CD14-positive monocyte (primary cell): ENCODE data around the gene RABGAP1. TPM values are rescaled to one million over a fixed set of nuclear protein-coding genes. Genes with fewer than 3 reads are reported as not detected.
A peak's percentile ranks its signal among the peaks of the same experiment; 100 is the strongest.

ENCODE experiments used
- DNase-seq, 3 donors: peaks; one replicate each; pipeline ENCODE4 v3.0.0-alpha.2; 2011 to 2022
- H2AFZ ChIP-seq: 2 replicates; pipeline ENCODE4 v1.6.0; 2012; ENCODE audit warnings: mild to moderate bottlenecking, low read depth, low read length, inconsistent platforms; ENCODE audit not compliant: insufficient read depth, poor library complexity, severe bottlenecking
- H3K27ac ChIP-seq, 2 donors: 1 replicate in 1 of 2; 2 replicates in 1 of 2; pipeline ENCODE4 v1.5.1; 2012 to 2013; ENCODE audit warnings: low read length in 2 of 2, control low read depth in 1 of 2, inconsistent platforms in 1 of 2, low read depth in 1 of 2, mild to moderate bottlenecking in 1 of 2
- H3K27me3 ChIP-seq, 2 donors: one replicate each; pipeline versions ENCODE4 v1.6.0 to v1.6.1; 2011 to 2013; ENCODE audit warnings: low read length in 2 of 2; ENCODE audit not compliant: control insufficient read depth in 2 of 2, insufficient read depth in 2 of 2
- H3K36me3 ChIP-seq, 2 donors: replicated peaks in 1 of 2; 1 replicate in 1 of 2; 2 replicates in 1 of 2; pipeline versions ENCODE4 v1.5.1 to v1.6.1; 2012 to 2013; ENCODE audit warnings: low read length in 2 of 2, control low read depth in 1 of 2, inconsistent platforms in 1 of 2, mild to moderate bottlenecking in 1 of 2; ENCODE audit not compliant: insufficient read depth in 2 of 2, control insufficient read depth in 1 of 2
- H3K4me1 ChIP-seq, 2 donors: 1 replicate in 1 of 2; 2 replicates in 1 of 2; pipeline versions ENCODE4 v1.5.1 to v1.6.1; 2012 to 2013; ENCODE audit warnings: low read length in 2 of 2, control low read depth in 1 of 2, inconsistent platforms in 1 of 2, mild to moderate bottlenecking in 1 of 2, moderate library complexity in 1 of 2; ENCODE audit not compliant: insufficient read depth in 2 of 2, control insufficient read depth in 1 of 2
- H3K4me2 ChIP-seq: replicated peaks from 2 replicates; pipeline ENCODE3; 2012; ENCODE audit warnings: low read length, moderate library complexity, mild to moderate bottlenecking; ENCODE audit not compliant: poor library complexity, severe bottlenecking; ENCODE audit errors: extremely low read depth
- H3K4me3 ChIP-seq, 3 experiments: fragments of 200-600 bp in 1 of 3; sonication (generic) in 1 of 3; replicated peaks in 1 of 3; 1 replicate in 2 of 3; 2 replicates in 1 of 3; pipeline ENCODE4 v1.5.1; 2011 to 2013; ENCODE audit warnings: low read length in 3 of 3, mild to moderate bottlenecking in 3 of 3, control low read depth in 2 of 3, low read depth in 2 of 3, inconsistent platforms in 1 of 3, moderate library complexity in 1 of 3
- H3K79me2 ChIP-seq: 2 replicates; pipeline ENCODE4 v1.6.0; 2012; ENCODE audit warnings: mild to moderate bottlenecking, control low read depth, inconsistent platforms, low read length, moderate library complexity; ENCODE audit not compliant: insufficient read depth
- H3K9ac ChIP-seq: 2 replicates; pipeline ENCODE4 v1.6.0; 2017; ENCODE audit warnings: low read length, mild to moderate bottlenecking; ENCODE audit not compliant: insufficient read depth, poor library complexity, severe bottlenecking
- H3K9me3 ChIP-seq, 2 donors: replicated peaks in 1 of 2; 1 replicate in 1 of 2; 2 replicates in 1 of 2; pipeline versions ENCODE4 v1.5.1 to v1.6.1; 2012 to 2013; ENCODE audit warnings: low read length in 2 of 2, control low read depth in 1 of 2; ENCODE audit not compliant: control insufficient read depth in 1 of 2, insufficient read depth in 1 of 2
- H4K20me1 ChIP-seq: 2 replicates; pipeline ENCODE4 v1.6.0; 2012; ENCODE audit warnings: mild to moderate bottlenecking, low read length, control low read depth, moderate library complexity; ENCODE audit not compliant: insufficient read depth
- H3K27ac Mint-ChIP-seq, 7 donors: one replicate each; pipeline ENCODE4 v1.8.0; 2020; ENCODE audit warnings: mild to moderate bottlenecking in 7 of 7, mixed read lengths in 7 of 7, moderate library complexity in 6 of 7, inconsistent platforms in 2 of 7
- H3K27me3 Mint-ChIP-seq, 3 donors: one replicate each; pipeline ENCODE4 v1.8.0; 2021 to 2022; ENCODE audit warnings: low read depth in 3 of 3, mild to moderate bottlenecking in 3 of 3, mixed read lengths in 3 of 3, moderate library complexity in 3 of 3, inconsistent platforms in 1 of 3
- H3K36me3 Mint-ChIP-seq, 2 donors: one replicate each; pipeline ENCODE4 v1.8.0; 2020; ENCODE audit warnings: mixed read lengths in 2 of 2, inconsistent platforms in 1 of 2, mild to moderate bottlenecking in 1 of 2
- H3K4me1 Mint-ChIP-seq: one replicate; pipeline ENCODE4 v1.8.0; 2020; ENCODE audit warnings: mild to moderate bottlenecking, mixed read lengths
- H3K4me3 Mint-ChIP-seq, 2 donors: one replicate each; pipeline ENCODE4 v1.8.0; 2020; ENCODE audit warnings: mild to moderate bottlenecking in 2 of 2, mixed read lengths in 2 of 2, moderate library complexity in 1 of 2
- H3K9me3 Mint-ChIP-seq, 7 donors: one replicate each; pipeline ENCODE4 v1.8.0; 2020 to 2022; ENCODE audit warnings: mixed read lengths in 7 of 7, mild to moderate bottlenecking in 6 of 7, moderate library complexity in 6 of 7, inconsistent platforms in 2 of 7
- CTCF ChIP-seq: fragments of 200-600 bp; IDR thresholded peaks from one replicate; pipeline ENCODE4 v1.8.0; 2022; ENCODE audit warnings: antibody characterized with exemption, mild to moderate bottlenecking
- WGBS: methylation state at CpG from one replicate; pipeline ENCODE4 v1.1.5; 2013; ENCODE audit warnings: missing lambda C conversion rate; ENCODE audit not compliant: insufficient coverage; 5-methylcytosine and 5-hydroxymethylcytosine counted together
- intact Hi-C, 2 donors: fragments of 100-400 bp; cut with micrococcal nuclease; formaldehyde crosslinking; loops; one replicate each; pipeline versions ENCODE4 v1.15.0 to v1.15.1; 2023
- polyA plus RNA-seq, 3 donors: library from polyadenylated mRNA; depleted of rRNA in 1 of 3; unstranded in 2 of 3; stranded (reverse) in 1 of 3; fragments of 300-500 nt in 2 of 3; fragments of >200 nt in 1 of 3; fragmentation: Illumina TruSeq in 2 of 3; gene quantifications; 1 replicate in 2 of 3; 2 replicates in 1 of 3; pipeline ENCODE4 v1.2.3, GENCODE V29; 2012 to 2021

Gene RABGAP1
- polyA plus RNA-seq, 3 donors: 14.7 to 24.1 (median 19.3) TPM

DNA sequence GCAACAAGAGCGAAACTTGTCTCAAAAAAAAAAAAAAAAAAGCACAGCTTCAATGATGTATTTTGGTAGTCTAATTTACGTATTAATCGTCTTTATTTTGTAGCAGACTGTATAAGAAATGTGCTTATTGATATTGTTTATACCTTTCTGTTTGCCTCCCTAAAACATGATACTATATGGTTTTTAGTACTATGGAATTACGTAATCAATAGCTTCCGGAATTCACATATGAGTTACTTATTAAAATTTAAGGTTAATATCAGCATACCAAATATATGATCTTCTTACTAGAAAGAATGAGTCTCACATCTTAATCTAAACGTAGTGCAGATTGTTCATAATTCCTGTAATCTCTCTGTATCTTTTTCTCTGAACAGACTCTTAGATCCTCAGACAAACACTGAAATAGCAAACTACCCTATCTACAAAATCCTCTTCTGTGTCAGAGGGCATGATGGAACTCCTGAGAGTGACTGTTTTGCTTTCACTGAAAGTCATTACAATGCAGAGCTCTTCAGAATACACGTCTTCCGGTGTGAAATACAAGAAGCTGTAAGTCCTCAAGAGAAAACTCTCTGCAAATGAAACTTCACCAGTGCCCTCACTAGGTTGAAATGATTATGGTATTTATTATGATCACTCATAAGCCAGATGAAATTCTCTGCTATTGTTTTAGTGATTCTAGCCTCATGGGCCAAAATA is 48.3 kb downstream of the RABGAP1 start:
- no peak for TF ChIP-seq CTCF
- no peak for DNase-seq
- no peak overlapping the region for H3K4me3 Mint-ChIP-seq
- H3K4me1 Mint-ChIP-seq: no peaks in the 10 kb centered on the region
- no peak overlapping the region for H3K9ac ChIP-seq
- H3K9me3 Mint-ChIP-seq: no peaks in the 10 kb centered on the region
- H3K27me3 ChIP-seq: no peaks in the 10 kb centered on the region
- H3K36me3 ChIP-seq: peaks cover 53 to 84% of the 10 kb centered on the region in 2 donors
- H3K27me3 Mint-ChIP-seq: no peaks in the 10 kb centered on the region
- no peak overlapping the region for H3K4me2 ChIP-seq
- H3K4me3 ChIP-seq: no peak overlapping the region
- intact Hi-C loops: no loop called here
- no peak overlapping the region for H2AFZ ChIP-seq
- no peaks in the 10 kb centered on the region for H3K9me3 ChIP-seq
- WGBS: no CpG with 5 or more reads among the region's 8 CpGs
- peak overlapping the region in 1 of 2 donors; percentile 48 for H3K27ac ChIP-seq
- peak overlapping the region in 1 of 7 donors; percentile 10 for H3K27ac Mint-ChIP-seq
- H3K36me3 Mint-ChIP-seq: peaks cover 44 to 64% of the 10 kb centered on the region in 2 donors
- no peaks in the 10 kb centered on the region for H3K79me2 ChIP-seq
- no peaks in the 10 kb centered on the region for H4K20me1 ChIP-seq
- H3K4me1 ChIP-seq: no peaks in the 10 kb centered on the region

DNA sequence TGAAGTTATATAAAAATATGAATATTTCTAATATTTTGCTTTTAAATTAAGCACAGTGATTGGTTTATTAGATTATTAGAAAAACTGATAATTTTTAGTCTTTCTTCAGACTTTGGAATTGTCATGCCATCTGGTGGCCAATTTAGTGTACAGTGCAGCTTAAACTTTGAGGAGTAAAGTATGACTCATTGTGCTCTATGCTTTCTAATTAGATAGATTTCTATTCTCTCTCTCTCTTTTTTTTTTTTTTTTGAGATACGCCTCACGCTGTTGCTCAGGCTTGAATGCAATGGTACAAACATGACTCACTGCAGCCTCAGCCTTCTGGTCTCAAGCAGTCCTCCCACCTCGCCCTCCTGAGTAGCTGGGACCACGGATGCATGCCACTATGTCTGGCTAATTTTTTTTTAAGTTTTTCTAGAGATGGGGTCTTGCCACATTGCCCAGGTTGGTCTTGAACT is 50.6 kb downstream of the RABGAP1 start:
- H4K20me1 ChIP-seq: no peaks in the 10 kb centered on the region
- whole genome bisulfite sequencing: 100% methylated on average over 2 of the region's 4 CpGs
- H3K27me3 ChIP-seq: no peaks in the 10 kb centered on the region
- no peaks in the 10 kb centered on the region for H3K9me3 Mint-ChIP-seq
- no peak overlapping the region for H3K4me3 ChIP-seq
- H3K36me3 Mint-ChIP-seq: peaks cover 39 to 58% of the 10 kb centered on the region in 2 donors
- intact Hi-C loops: loop anchor here in 1 of 2 donors (10.0 kb wide), 1 partner anchor 87 kb away; the partner anchor contains the start of gene RC3H2
- no peaks in the 10 kb centered on the region for H3K27me3 Mint-ChIP-seq
- H3K36me3 ChIP-seq: peaks cover 41 to 83% of the 10 kb centered on the region in 2 donors
- peak; percentile 78 for TF ChIP-seq CTCF
- H3K4me3 Mint-ChIP-seq: no peak overlapping the region
- peak; percentile 18 to 64 (median 53) for DNase-seq
- H3K79me2 ChIP-seq: no peaks in the 10 kb centered on the region
- H3K9ac ChIP-seq: no peak overlapping the region
- H3K4me1 Mint-ChIP-seq: no peaks in the 10 kb centered on the region
- H3K27ac Mint-ChIP-seq: peak overlapping the region in 2 of 7 donors; percentile 35 to 79
- no peaks in the 10 kb centered on the region for H3K9me3 ChIP-seq
- no peak overlapping the region for H3K27ac ChIP-seq
- no peaks in the 10 kb centered on the region for H3K4me1 ChIP-seq
- H2AFZ ChIP-seq: no peak overlapping the region
- no peak overlapping the region for H3K4me2 ChIP-seq
